Endothelial cell of umbilical vein (primary cell): ENCODE data around the gene SSPN. TPM values are rescaled to one million over a fixed set of nuclear protein-coding genes. Genes with fewer than 3 reads are reported as not detected.

ENCODE experiments used
- BruUV-seq: library from RNA; stranded (reverse); fragments of 400-500 nt; replicated peaks from 2 replicates; lab custom pipeline; 2021; lab: Mats Ljungman, UMichigan
- CTCF ChIA-PET: fragments of 300-600, 350-600 bp; sonication (Branson Sonifier 250); formaldehyde crosslinking; loops from one replicate; lab custom pipeline; 2021; ENCODE audit warnings: antibody characterized with exemption, inconsistent platforms; lab: Charles Lee
- POLR2A ChIA-PET: fragments of 300-600, 350-600 bp; sonication (Branson Sonifier 250); formaldehyde crosslinking; loops from one replicate; lab custom pipeline; 2021; ENCODE audit warnings: antibody characterized with exemption, inconsistent platforms; lab: Charles Lee
- DNase-seq: peaks from one replicate; pipeline ENCODE4 v3.0.0-alpha.2; 2011; ENCODE audit warnings: low read depth, low spot score
- FAIRE-seq: peaks from 2 replicates; lab custom pipeline; 2011; peaks lifted over from hg19 to GRCh38; lab: Jason Lieb, UNC
- H2AFZ ChIP-seq: 2 replicates; pipeline ENCODE4 v1.6.0; 2012; ENCODE audit warnings: low read depth, low read length, control low read depth, inconsistent platforms
- H3K27ac ChIP-seq: 2 replicates; pipeline ENCODE4 v1.5.1; 2011; ENCODE audit warnings: low read depth, mild to moderate bottlenecking, control low read depth, low read length, moderate library complexity; ENCODE audit not compliant: insufficient read depth
- H3K27me3 ChIP-seq, 2 experiments: 2 replicates each; pipeline versions ENCODE4 v1.6.0 to v1.6.1; 2011; ENCODE audit warnings: low read length in 2 of 2, mixed read lengths in 1 of 2; ENCODE audit not compliant: control insufficient read depth in 2 of 2, insufficient read depth in 2 of 2
- H3K36me3 ChIP-seq, 2 experiments: 2 replicates in 1 of 2; 3 replicates in 1 of 2; pipeline ENCODE4 v1.5.1; 2011; ENCODE audit warnings: low read length in 2 of 2, mild to moderate bottlenecking in 1 of 2, moderate library complexity in 1 of 2; ENCODE audit not compliant: control insufficient read depth in 2 of 2, insufficient read depth in 2 of 2; ENCODE audit errors: extremely low read depth in 1 of 2
- H3K4me1 ChIP-seq: 3 replicates; pipeline ENCODE4 v1.5.1; 2011; ENCODE audit warnings: mild to moderate bottlenecking, low read length; ENCODE audit not compliant: control insufficient read depth, insufficient read depth; ENCODE audit errors: extremely low read depth
- H3K4me2 ChIP-seq: 2 replicates; pipeline ENCODE4 v1.6.1; 2011; ENCODE audit warnings: low read length, control low read depth, mixed read lengths; ENCODE audit not compliant: insufficient read depth
- H3K4me3 ChIP-seq, 3 experiments: fragments of 200-600 bp in 1 of 3; sonication (generic), shearing (Covaris generic) in 1 of 3; replicated peaks in 1 of 3; 2 replicates each; pipeline ENCODE4 v1.5.1; 2011 to 2016; ENCODE audit warnings: control low read depth in 3 of 3, low read length in 3 of 3, mild to moderate bottlenecking in 2 of 3, inconsistent platforms in 1 of 3, low read depth in 1 of 3, moderate library complexity in 1 of 3; ENCODE audit not compliant: insufficient read depth in 1 of 3
- H3K79me2 ChIP-seq: 2 replicates; pipeline ENCODE4 v1.6.0; 2012; ENCODE audit warnings: low read length, inconsistent platforms; ENCODE audit not compliant: control insufficient read depth, insufficient read depth
- H3K9ac ChIP-seq: replicated peaks from 2 replicates; pipeline ENCODE3; 2011; ENCODE audit warnings: low read length, control low read depth; ENCODE audit not compliant: insufficient read depth; ENCODE audit errors: extremely low read depth
- H3K9me1 ChIP-seq: replicated peaks from 3 replicates; pipeline ENCODE4 v1.6.0; 2011; ENCODE audit warnings: mild to moderate bottlenecking, low read length; ENCODE audit not compliant: control insufficient read depth, insufficient read depth; ENCODE audit errors: extremely low read depth
- H3K9me3 ChIP-seq: replicated peaks from 2 replicates; pipeline ENCODE4 v1.5.1; 2012; ENCODE audit warnings: low read length, inconsistent platforms; ENCODE audit not compliant: control insufficient read depth, insufficient read depth
- H4K20me1 ChIP-seq: replicated peaks from 2 replicates; pipeline ENCODE3; 2011; ENCODE audit warnings: mild to moderate bottlenecking, low read length; ENCODE audit not compliant: control insufficient read depth, insufficient read depth; ENCODE audit errors: extremely low read depth
- EZH2 ChIP-seq: IDR thresholded peaks from 2 replicates; pipeline ENCODE4 v1.6.1; 2012; ENCODE audit warnings: borderline replicate concordance, low read depth, mild to moderate bottlenecking, moderate library complexity, low read length, inconsistent platforms; ENCODE audit not compliant: severe bottlenecking
- FOS ChIP-seq: IDR thresholded peaks from 2 replicates; pipeline ENCODE4 v1.6.1; 2011; ENCODE audit warnings: mild to moderate bottlenecking, low read length, moderate library complexity, borderline replicate concordance; ENCODE audit not compliant: insufficient read depth
- GATA2 ChIP-seq: IDR thresholded peaks from 2 replicates; pipeline ENCODE4 v1.7.0; 2011; ENCODE audit warnings: low read depth, mild to moderate bottlenecking, moderate library complexity, mixed read lengths, low read length; ENCODE audit not compliant: insufficient read length, insufficient read depth
- JUN ChIP-seq: IDR thresholded peaks from 2 replicates; pipeline ENCODE4 v1.6.1; 2011; ENCODE audit warnings: borderline replicate concordance, low read depth; ENCODE audit not compliant: insufficient read length, insufficient read depth
- MYC ChIP-seq: IDR thresholded peaks from one replicate; pipeline ENCODE4 v1.6.1; 2011; ENCODE audit warnings: mild to moderate bottlenecking, low read depth, low read length
- POLR2A ChIP-seq: IDR thresholded peaks from 2 replicates; pipeline ENCODE4 v1.6.1; 2012; ENCODE audit warnings: low read depth, mild to moderate bottlenecking, control low read depth, low read length
- POLR2AphosphoS5 ChIP-seq: IDR thresholded peaks from 2 replicates; pipeline ENCODE4 v1.6.1; 2012; ENCODE audit warnings: low read depth, mild to moderate bottlenecking, control low read depth, low read length, moderate library complexity; ENCODE audit not compliant: insufficient read depth
- dilution Hi-C: fragments of 300-500 bp; cut with MboI; formaldehyde crosslinking; loops from one replicate; pipeline ENCODE4 v1.15.0; 2019; ENCODE audit warnings: low sequenced_read_pairs; ENCODE audit not compliant: extremely low pct_ligation_motif_present
- intact Hi-C: fragments of 100-400 bp; cut with micrococcal nuclease; formaldehyde crosslinking; loops from one replicate; pipeline ENCODE4 v1.10.0; 2022
- polyA plus RNA-seq, 4 experiments: library from polyadenylated mRNA; depleted of rRNA in 3 of 4; stranded (reverse) in 3 of 4; unstranded in 1 of 4; fragments of >200 nt; gene quantifications; 2 replicates each; pipeline versions ENCODE4 v1.2.1 to v1.2.3, GENCODE V29; 2011 to 2012; ENCODE audit warnings: missing spikeins in 1 of 4
- total RNA-seq: library from RNA; stranded (reverse); gene quantifications from 2 replicates; pipeline ENCODE4 v1.2.3, GENCODE V29; 2021
- TF ChIP-seq, protein P1 (sequence below): IDR thresholded peaks from 2 replicates; pipeline ENCODE4 v1.6.1; 2011; ENCODE audit not compliant: insufficient read depth, insufficient read length
- TF ChIP-seq, protein P2 (sequence below), 2 donors: IDR thresholded peaks; 1 replicate in 1 of 2; 2 replicates in 1 of 2; pipeline ENCODE4 v1.5.1; 2011; ENCODE audit warnings: low read length in 2 of 2, mild to moderate bottlenecking in 2 of 2, moderate library complexity in 2 of 2, control low read depth in 1 of 2, inconsistent platforms in 1 of 2, low read depth in 1 of 2; ENCODE audit not compliant: insufficient read depth in 1 of 2; ENCODE audit errors: extremely low read depth in 1 of 2

Gene SSPN
- total and polyA plus RNA-seq, 2 donors (not counting 3 experiments of a cell fraction or from before 2014, with no cell fraction given) = 1.3 to 2.1 TPM

DNA sequence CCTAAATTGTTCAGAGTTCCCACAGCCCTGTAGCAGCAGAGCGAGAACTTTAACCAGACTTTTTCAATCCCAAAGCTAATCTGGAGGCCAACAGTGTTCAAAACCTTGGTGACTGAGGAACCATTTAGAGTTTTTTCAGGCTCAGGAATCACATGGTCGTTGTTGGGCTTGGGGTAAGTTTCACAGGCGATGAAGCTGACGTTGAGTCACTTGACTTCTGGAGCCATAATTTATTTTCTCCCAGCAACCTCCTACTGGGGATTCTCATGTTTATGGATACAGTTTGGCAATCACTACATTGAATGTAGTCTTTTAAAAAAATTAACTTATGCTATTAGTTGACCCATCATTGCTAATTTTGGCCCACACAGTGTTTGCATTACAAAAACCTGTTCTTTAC, 34.5 kb downstream of the SSPN start:
- BruUV-seq = no TSS peak
- H2AFZ ChIP-seq = no peak overlapping the region

More for the DNA sequence above, 34.5 kb downstream of the SSPN start:
- intact Hi-C loops = no loop called here
- Histone ChIP-seq H3K9ac (no peak overlapping the region), H3K36me3 (no peaks in the 10 kb centered on the region), H3K9me3 (no peaks in the 10 kb centered on the region), H3K4me1 (peaks cover 5% of the 10 kb centered on the region), H3K4me2 (no peak overlapping the region), H3K9me1 (no peaks in the 10 kb centered on the region), H3K27ac (no peak overlapping the region), H3K79me2 (no peaks in the 10 kb centered on the region), H3K27me3 (peaks cover 0 to 4% of the 10 kb centered on the region in 2 experiments), H3K4me3 (no peak overlapping the region), H4K20me1 (no peaks in the 10 kb centered on the region)
- DNase-seq (no peak), FAIRE-seq (no peak)
- TF ChIP-seq EZH2 (no peak), FOS (no peak), JUN (no peak), POLR2AphosphoS5 (no peak), GATA2 (no peak), POLR2A (no peak), MYC (no peak)
- TF ChIP-seq, protein P1, sequence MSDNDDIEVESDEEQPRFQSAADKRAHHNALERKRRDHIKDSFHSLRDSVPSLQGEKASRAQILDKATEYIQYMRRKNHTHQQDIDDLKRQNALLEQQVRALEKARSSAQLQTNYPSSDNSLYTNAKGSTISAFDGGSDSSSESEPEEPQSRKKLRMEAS = no peak
- TF ChIP-seq, protein P2, sequence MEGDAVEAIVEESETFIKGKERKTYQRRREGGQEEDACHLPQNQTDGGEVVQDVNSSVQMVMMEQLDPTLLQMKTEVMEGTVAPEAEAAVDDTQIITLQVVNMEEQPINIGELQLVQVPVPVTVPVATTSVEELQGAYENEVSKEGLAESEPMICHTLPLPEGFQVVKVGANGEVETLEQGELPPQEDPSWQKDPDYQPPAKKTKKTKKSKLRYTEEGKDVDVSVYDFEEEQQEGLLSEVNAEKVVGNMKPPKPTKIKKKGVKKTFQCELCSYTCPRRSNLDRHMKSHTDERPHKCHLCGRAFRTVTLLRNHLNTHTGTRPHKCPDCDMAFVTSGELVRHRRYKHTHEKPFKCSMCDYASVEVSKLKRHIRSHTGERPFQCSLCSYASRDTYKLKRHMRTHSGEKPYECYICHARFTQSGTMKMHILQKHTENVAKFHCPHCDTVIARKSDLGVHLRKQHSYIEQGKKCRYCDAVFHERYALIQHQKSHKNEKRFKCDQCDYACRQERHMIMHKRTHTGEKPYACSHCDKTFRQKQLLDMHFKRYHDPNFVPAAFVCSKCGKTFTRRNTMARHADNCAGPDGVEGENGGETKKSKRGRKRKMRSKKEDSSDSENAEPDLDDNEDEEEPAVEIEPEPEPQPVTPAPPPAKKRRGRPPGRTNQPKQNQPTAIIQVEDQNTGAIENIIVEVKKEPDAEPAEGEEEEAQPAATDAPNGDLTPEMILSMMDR (IDR thresholded peaks at IDR 0.05; ENCODE audit: extremely low read depth in 1 of 2, insufficient read depth in 1 of 2, low read depth in 1 of 2, low read length in 2 of 2) = no peak
- ChIA-PET POLR2A (no interaction called here), CTCF (interaction anchor here (1.7 kb wide), 1 partner anchor 10 kb away, joined by 7 read pairs; no protein-coding TSS in a partner anchor)
- dilution Hi-C loops = no loop called here
